NCI-H2227 (cell line): ENCODE results near the gene DTNA.

Experiments
- DNase-seq: peaks from one replicate; lab custom pipeline; 2025; ENCODE audit not compliant: unreplicated experiment; lab: John Stamatoyannopoulos, UW

DTNA gene

GRCh38 chr18:34928754-34929335, 218.7 kb downstream of the DTNA start:
- no peak for DNase-seq

- DNase-seq = no peak
Measured at GRCh38 chr18:34929336-34929780, 219.3 kb downstream of the DTNA start.

- DNase-seq = no peak
Measured at GRCh38 chr18:34932363-34932762, 222.3 kb downstream of the DTNA start.

- no peak for DNase-seq
Measured at GRCh38 chr18:34932792-34933466, 222.8 kb downstream of the DTNA start.

GRCh38 chr18:34933909-34934661, 224.0 kb downstream of the DTNA start:
- no peak for DNase-seq

- no peak for DNase-seq
Measured at GRCh38 chr18:34936772-34937171, 226.7 kb downstream of the DTNA start.

- no peak for DNase-seq
Measured at GRCh38 chr18:34938090-34938489, 228.0 kb downstream of the DTNA start.
